Naive thymus-derived CD4-positive, alpha-beta T cell (primary cell): ENCODE data around the gene C6. TPM values are rescaled to one million over a fixed set of nuclear protein-coding genes. Genes with fewer than 3 reads are reported as not detected.

Source experiments
- ATAC-seq: fragments of 150-1000 bp; cut with Tn5 transposase; 2 replicates; pipeline ENCODE4 v1.10.0; 2021; ENCODE audit warnings: mild to moderate bottlenecking, moderate library complexity
- CTCF ChIA-PET: fragments of 350-600 bp; sonication (Branson Sonifier 250); formaldehyde crosslinking; loops from one replicate; lab custom pipeline; 2021; ENCODE audit warnings: antibody characterized with exemption; lab: Charles Lee
- POLR2A ChIA-PET: fragments of 350-600 bp; sonication (Branson Sonifier 250); formaldehyde crosslinking; loops from one replicate; lab custom pipeline; 2021; ENCODE audit warnings: antibody characterized with exemption, inconsistent platforms; lab: Charles Lee
- DNase-seq, 9 donors: peaks; one replicate each; pipeline versions ENCODE4 v3.0.0 to v3.0.0-alpha.2; 2020 to 2022; ENCODE audit warnings: mixed read lengths in 1 of 9
- H3K27ac ChIP-seq: one replicate; pipeline ENCODE4 v1.7.0; 2013; ENCODE audit warnings: mild to moderate bottlenecking, low read depth, low read length, moderate library complexity
- H3K27me3 ChIP-seq, 2 donors: one replicate each; pipeline ENCODE4 v1.7.0; 2013; ENCODE audit warnings: low read length in 2 of 2, mild to moderate bottlenecking in 2 of 2, moderate library complexity in 2 of 2; ENCODE audit not compliant: control insufficient read depth in 2 of 2, insufficient read depth in 2 of 2
- H3K36me3 ChIP-seq, 3 experiments: 1 replicate in 2 of 3; 2 replicates in 1 of 3; pipeline ENCODE4 v1.7.0; 2013; ENCODE audit warnings: low read length in 3 of 3, mild to moderate bottlenecking in 3 of 3, moderate library complexity in 1 of 3; ENCODE audit not compliant: insufficient read depth in 3 of 3, control insufficient read depth in 2 of 3
- H3K4me1 ChIP-seq, 2 donors: one replicate each; pipeline ENCODE4 v1.7.0; 2013; ENCODE audit warnings: low read length in 2 of 2, mild to moderate bottlenecking in 2 of 2, moderate library complexity in 1 of 2; ENCODE audit not compliant: control insufficient read depth in 2 of 2, insufficient read depth in 2 of 2
- H3K4me3 ChIP-seq: 2 replicates; pipeline ENCODE4 v1.7.0; 2013; ENCODE audit warnings: mild to moderate bottlenecking, low read length
- H3K9me3 ChIP-seq, 3 experiments: 1 replicate in 2 of 3; 2 replicates in 1 of 3; pipeline ENCODE4 v1.7.0; 2013; ENCODE audit warnings: low read length in 3 of 3; ENCODE audit not compliant: control insufficient read depth in 2 of 3
- H3K27ac Mint-ChIP-seq, 9 donors: one replicate each; pipeline ENCODE4 v1.8.0; 2020 to 2022; ENCODE audit warnings: mixed read lengths in 9 of 9, mild to moderate bottlenecking in 8 of 9, moderate library complexity in 5 of 9, inconsistent platforms in 2 of 9
- H3K27me3 Mint-ChIP-seq, 5 donors: one replicate each; pipeline ENCODE4 v1.8.0; 2021 to 2022; ENCODE audit warnings: mixed read lengths in 5 of 5, mild to moderate bottlenecking in 1 of 5
- H3K36me3 Mint-ChIP-seq, 5 donors: one replicate each; pipeline ENCODE4 v1.8.0; 2020 to 2022; ENCODE audit warnings: mixed read lengths in 5 of 5, mild to moderate bottlenecking in 3 of 5, inconsistent platforms in 1 of 5
- H3K4me1 Mint-ChIP-seq, 7 donors: one replicate each; pipeline ENCODE4 v1.8.0; 2020 to 2022; ENCODE audit warnings: mixed read lengths in 7 of 7, mild to moderate bottlenecking in 3 of 7, inconsistent platforms in 1 of 7
- H3K4me3 Mint-ChIP-seq, 10 donors: one replicate each; pipeline ENCODE4 v1.8.0; 2020 to 2022; ENCODE audit warnings: mild to moderate bottlenecking in 10 of 10, mixed read lengths in 10 of 10, moderate library complexity in 6 of 10, inconsistent platforms in 2 of 10
- H3K9me3 Mint-ChIP-seq, 11 donors: one replicate each; pipeline ENCODE4 v1.8.0; 2020 to 2022; ENCODE audit warnings: mixed read lengths in 11 of 11, mild to moderate bottlenecking in 4 of 11, inconsistent platforms in 1 of 11, moderate library complexity in 1 of 11
- intact Hi-C, 2 donors: fragments of 100-400 bp; cut with micrococcal nuclease; formaldehyde crosslinking; loops; one replicate each; pipeline ENCODE4 v1.15.1; 2023
- polyA plus RNA-seq, 2 donors: library from polyadenylated mRNA; unstranded; fragments of 300-500 nt; fragmentation: Illumina TruSeq; gene quantifications; one replicate each; pipeline ENCODE4 v1.2.3, GENCODE V29; 2021
- total RNA-seq, 6 experiments: library from RNA in 5 of 6; stranded (reverse) in 5 of 6; gene quantifications; 1 replicate in 5 of 6; 2 replicates in 1 of 6; pipeline ENCODE4 v1.2.3 and lab custom pipeline; 2021 to 2026

Gene C6
- total and polyA plus RNA-seq, 7 experiments from 2014 or later: not detected

DNA sequence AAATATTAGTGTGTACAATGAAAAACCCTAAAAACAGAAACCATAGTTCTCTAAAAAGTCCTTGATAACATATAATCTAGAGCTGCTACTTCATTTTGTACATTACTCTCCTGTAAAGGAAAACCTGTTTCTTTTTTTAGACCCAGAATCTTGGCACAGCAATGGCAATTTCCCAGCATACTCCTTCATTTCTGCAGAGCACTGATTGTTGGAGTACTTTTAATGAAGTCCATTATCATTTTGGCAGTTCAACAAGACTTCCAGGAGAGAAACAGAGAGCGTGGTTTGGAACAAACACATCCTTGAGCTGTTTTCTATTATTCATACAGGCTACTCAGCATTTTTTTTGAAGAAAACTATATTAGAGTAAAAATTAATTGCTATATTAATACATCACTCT, 119.5 kb downstream of the C6 start:
- Histone ChIP-seq H3K4me1 (no peaks in the 10 kb centered on the region), H3K27ac (no peak overlapping the region), H3K4me3 (no peak overlapping the region), H3K36me3 (no peaks in the 10 kb centered on the region), H3K9me3 (no peaks in the 10 kb centered on the region), H3K27me3 (no peaks in the 10 kb centered on the region)
- H3K4me3 Mint-ChIP-seq: no peak overlapping the region
- H3K27ac Mint-ChIP-seq: no peak overlapping the region
- H3K27me3 Mint-ChIP-seq: no peaks in the 10 kb centered on the region
- no peaks in the 10 kb centered on the region for H3K36me3 Mint-ChIP-seq
- POLR2A ChIA-PET: no interaction called here
- CTCF ChIA-PET: no interaction called here
- no peaks in the 10 kb centered on the region for H3K4me1 Mint-ChIP-seq
- intact Hi-C loops: no loop called here
- peaks cover 0 to 13% (median 4%) of the 10 kb centered on the region in 11 donors for H3K9me3 Mint-ChIP-seq
- DNase-seq: no peak
- no peak for ATAC-seq

Other genes starting within 250 kb of the C6 start
- gene MROH2B, start 142.2 kb downstream of the C6 start, total RNA-seq: not detected
- not detected for gene MROH2B, start 142.2 kb downstream of the C6 start, polyA plus RNA-seq